Measurements from ENCODE around the gene KCTD1. TPM values are rescaled to one million over a fixed set of nuclear protein-coding genes. Genes with fewer than 3 reads are reported as not detected.

Gene KCTD1
- total and polyA plus RNA-seq, 2 of the 8 experiments (the other 6 are each of a cell fraction or from before 2014, with no cell fraction given): 7.7 to 14.0 TPM

- no peak overlapping the region; the same call in 1 of the 2 replicates for H4K8ac ChIP-seq (ENCODE audit: extremely low read depth, insufficient read depth, low read length)
- H3K14ac ChIP-seq (ENCODE audit: insufficient read length): no peak overlapping the region
- H3K18ac ChIP-seq (ENCODE audit: extremely low read depth, low read length): no peak overlapping the region
- no peak for DNase-seq (ENCODE audit: low read depth in 1 of 2, low spot score in 2 of 2)
- TF ChIP-seq MAFK (IDR thresholded peaks at IDR 0.05; ENCODE audit: low read depth, low read length): no peak
- TF ChIP-seq RXRA (IDR thresholded peaks at IDR 0.05; ENCODE audit: insufficient read depth, low read depth, low read length): no peak
- TF ChIP-seq SP1 (IDR thresholded peaks at IDR 0.05; ENCODE audit: low read depth, low read length): no peak
- no peak for TF ChIP-seq CTCF (IDR thresholded peaks at IDR 0.05; ENCODE audit: control extremely low read depth in 1 of 3, insufficient read depth in 1 of 3, low read depth in 1 of 3, low read length in 3 of 3)
- TF ChIP-seq YY1 (IDR thresholded peaks at IDR 0.05; ENCODE audit: low read depth, low read length): no peak
- no peak for TF ChIP-seq CTBP2 (IDR thresholded peaks at IDR 0.05; ENCODE audit: borderline replicate concordance, insufficient read depth, insufficient read length, low read length)
- no peak for TF ChIP-seq NANOG (IDR thresholded peaks at IDR 0.05; ENCODE audit: insufficient read depth, low read depth, low read length, poor library complexity, severe bottlenecking)
- TF ChIP-seq MAX (IDR thresholded peaks at IDR 0.05): no peak
- no peak for TF ChIP-seq POLR2AphosphoS5 (IDR thresholded peaks at IDR 0.05; ENCODE audit: low read depth, low read length)
- no peak for TF ChIP-seq ZNF274 (IDR thresholded peaks at IDR 0.05; ENCODE audit: borderline replicate concordance, extremely low read depth, low read length)
- no peak for TF ChIP-seq TCF12 (IDR thresholded peaks at IDR 0.05; ENCODE audit: low read depth, low read length)
- WGBS, 2 experiments (ENCODE audit: extremely low coverage in 1 of 2, insufficient coverage in 1 of 2, insufficient read length in 1 of 2, insufficient replicate concordance in 2 of 2, low coverage in 1 of 2, low lambda C conversion rate in 2 of 2, missing lambda C conversion rate in 1 of 2): 94% methylated on average over 3 of the region's 3 CpGs; no CpG with 5 or more reads in 1 of the 2 experiments
- H2AFZ ChIP-seq (ENCODE audit: low read length): no peak overlapping the region
- H3K4me1 ChIP-seq (replicated peaks in 1 of 4; ENCODE audit: control insufficient read depth in 3 of 4, insufficient read depth in 4 of 4, low read length in 3 of 4): no peaks in the 10 kb centered on the region
- H2BK15ac ChIP-seq (ENCODE audit: low read length): no peak overlapping the region
- H3K36me3 ChIP-seq (ENCODE audit: control insufficient read depth in 2 of 4, insufficient read depth in 4 of 4, low read length in 3 of 4): no peaks in the 10 kb centered on the region
- no peak overlapping the region for H3K23ac ChIP-seq (ENCODE audit: insufficient read length)
- ChIA-PET CTCF (ENCODE audit: partially characterized antibody) (interaction anchor here (0.6 to 3.2 kb wide), 6 partner anchors 12 to 336 kb away, joined by 3 to 16 read pairs (median 4); no protein-coding TSS in a partner anchor), POLR2A (ENCODE audit: partially characterized antibody) (no interaction called here)
- H2BK20ac ChIP-seq (ENCODE audit: low read length): no peak overlapping the region
- no peaks in the 10 kb centered on the region for H3K9me3 ChIP-seq (ENCODE audit: insufficient read depth in 2 of 2, low read depth in 1 of 2, low read length in 1 of 2)
- no peaks in the 10 kb centered on the region for H3K79me2 ChIP-seq (ENCODE audit: control insufficient read depth in 1 of 2, insufficient read depth in 2 of 2, low read length in 2 of 2)
- no peak overlapping the region for H3K56ac ChIP-seq (replicated peaks; ENCODE audit: insufficient read length, low read depth, low read length)
- no peak overlapping the region for H3K4me3 ChIP-seq (ENCODE audit: extremely low read depth in 1 of 4, insufficient read depth in 2 of 4, low read depth in 3 of 4, low read length in 4 of 4)
- H4K91ac ChIP-seq (replicated peaks; ENCODE audit: insufficient read length, low read length): no peak overlapping the region
- no peak overlapping the region for H3K4ac ChIP-seq (replicated peaks; ENCODE audit: insufficient read length, low read depth, low read length)
- no peaks in the 10 kb centered on the region for H3K27me3 ChIP-seq (replicated peaks in 1 of 4; ENCODE audit: control insufficient read depth in 3 of 4, extremely low read depth in 1 of 4, insufficient read depth in 3 of 4, low read length in 3 of 4)
- H2AK5ac ChIP-seq (ENCODE audit: low read depth, low read length): no peak overlapping the region
- no peak overlapping the region for H3K27ac ChIP-seq (ENCODE audit: low read depth, low read length)
- no peak overlapping the region for H3K4me2 ChIP-seq (ENCODE audit: insufficient read depth in 1 of 2, low read depth in 2 of 2, low read length in 2 of 2)
- H2BK12ac ChIP-seq (ENCODE audit: low read depth, low read length): no peak overlapping the region
- H4K5ac ChIP-seq (ENCODE audit: insufficient read length, low read depth, low read length): no peak overlapping the region
- no peak overlapping the region for H3K9ac ChIP-seq (replicated peaks in 1 of 4; ENCODE audit: extremely low read depth in 1 of 4, low read depth in 3 of 4, low read length in 3 of 4)
- no peak overlapping the region for H2BK5ac ChIP-seq (ENCODE audit: low read depth, low read length)
- no peaks in the 10 kb centered on the region for H3K79me1 ChIP-seq (ENCODE audit: low read depth, low read length)
- H2BK120ac ChIP-seq (replicated peaks; ENCODE audit: low read depth, low read length): no peak overlapping the region
- H4K20me1 ChIP-seq (replicated peaks in 1 of 2; ENCODE audit: control insufficient read depth in 1 of 2, insufficient read depth in 2 of 2, low read length in 2 of 2): no peaks in the 10 kb centered on the region
- no peak for FAIRE-seq
- H3K23me2 ChIP-seq (ENCODE audit: low read depth, low read length): no peaks in the 10 kb centered on the region; the same call in 1 of the 2 replicates
Observed at GRCh38 chr18:26504831-26505230, 43.5 kb downstream of the KCTD1 start.

All from H1 (cell line).